Prostate gland (tissue), 2 donors: Measurements from ENCODE around the gene FAM174A.

Experiments
- CTCF ChIP-seq, 4 experiments: fragments of 200-600 bp in 2 of 4; fragments of 450-650 bp in 2 of 4; sonication (generic) in 2 of 4; IDR thresholded peaks; 1 replicate in 3 of 4; 2 replicates in 1 of 4; pipeline ENCODE4 v1.5.1; 2016 to 2019; ENCODE audit warnings: antibody characterized with exemption in 4 of 4, mild to moderate bottlenecking in 2 of 4, moderate library complexity in 2 of 4
- POLR2A ChIP-seq: fragments of 450-650 bp; IDR thresholded peaks from one replicate; pipeline ENCODE4 v1.6.1; 2016; ENCODE audit warnings: antibody characterized with exemption, mild to moderate bottlenecking

GRCh38 chr5:100502684-100503083, 32.5 kb upstream of the FAM174A start:
- no peak for TF ChIP-seq CTCF (IDR thresholded peaks at IDR 0.05)
- no peak for TF ChIP-seq POLR2A
